ENCODE data around the gene MEI4.

MEI4 gene, protein sequence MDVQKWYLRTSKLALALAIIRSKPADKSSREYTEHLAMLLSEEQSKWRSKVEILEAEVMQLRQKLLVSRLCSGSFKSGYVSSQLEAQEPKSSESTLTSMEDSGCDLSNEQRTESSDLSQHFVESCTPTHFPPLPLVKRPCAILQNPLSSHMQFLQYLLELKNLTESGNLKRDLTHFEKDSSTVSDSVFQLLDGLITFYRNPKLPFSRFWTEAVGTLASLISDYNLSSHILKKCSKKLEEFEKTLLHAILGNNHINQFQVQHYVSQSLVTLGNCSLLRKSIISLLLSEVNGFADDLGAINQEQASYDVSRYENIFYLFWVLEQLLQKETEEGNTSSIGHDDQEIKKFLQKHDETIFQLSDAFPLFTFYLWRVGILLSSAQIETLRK

DNA sequence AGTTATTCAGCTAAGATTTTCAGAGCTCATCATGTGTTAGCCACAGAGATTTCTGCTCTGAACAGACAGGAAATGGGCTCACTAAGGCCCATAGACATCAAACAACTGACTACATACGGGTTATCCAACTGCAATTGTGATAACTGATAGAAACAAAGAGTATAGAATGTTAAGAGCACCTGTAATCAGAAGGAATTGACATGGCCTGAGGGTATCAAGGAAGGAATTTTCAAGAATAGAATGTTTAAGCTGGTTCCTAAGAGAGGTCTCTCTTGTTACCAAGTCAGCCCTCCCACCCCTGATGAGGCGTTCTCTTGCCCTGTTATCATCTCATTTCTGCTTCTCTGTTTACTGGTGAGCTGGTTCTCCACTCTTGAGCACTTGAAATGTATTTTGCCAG lies at the start of gene MEI4:
Gene MEI4 (plus strand): TSS at position 301 of the 400 bp plus-strand sequence. CDS start 37,633 bp downstream, outside the sequence.
- H3K27me3 ChIP-seq (ENCODE audit: control insufficient read depth, insufficient read depth, low read length) = no peaks in the 10 kb centered on the region
- H3K36me3 ChIP-seq (ENCODE audit: control insufficient read depth, low read depth, low read length) = no peaks in the 10 kb centered on the region
- H3K4me1 ChIP-seq (ENCODE audit: control insufficient read depth, low read depth, low read length) = no peaks in the 10 kb centered on the region
- no peaks in the 10 kb centered on the region for H3K9me3 ChIP-seq (ENCODE audit: control insufficient read depth, low read depth, low read length)
- no peak within 1 kb of the TSS for H3K27ac ChIP-seq (ENCODE audit: low read length)
- no peak within 1 kb of the TSS for H3K9ac ChIP-seq (ENCODE audit: low read length)
- no peak within 1 kb of the TSS for H3K4me3 ChIP-seq (ENCODE audit: low read length)

DNA sequence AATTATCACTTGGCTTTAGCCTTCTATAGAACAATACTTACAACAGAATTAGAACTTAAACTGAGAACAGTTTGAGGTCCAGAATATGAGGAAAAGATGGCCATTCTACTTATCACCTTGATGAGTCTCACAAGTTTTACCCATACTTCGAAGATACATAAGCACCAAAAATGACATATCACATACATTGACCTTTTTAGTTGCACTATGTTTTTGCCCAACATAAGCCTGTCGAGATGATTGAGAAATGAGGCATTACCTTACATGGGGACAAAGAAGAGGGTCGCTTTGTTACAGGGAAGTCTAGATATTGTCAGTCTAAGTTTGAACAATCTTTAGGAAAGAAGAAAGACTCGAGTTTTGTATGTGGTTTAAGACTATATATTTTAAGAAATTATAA lies 48.4 kb upstream of the MEI4 start:
- H3K4me3 ChIP-seq (ENCODE audit: low read length) = no peak overlapping the region
- H3K36me3 ChIP-seq (ENCODE audit: control insufficient read depth, low read depth, low read length) = no peaks in the 10 kb centered on the region
- H3K9ac ChIP-seq (ENCODE audit: low read length) = no peak overlapping the region
- no peaks in the 10 kb centered on the region for H3K4me1 ChIP-seq (ENCODE audit: control insufficient read depth, low read depth, low read length)
- no peak overlapping the region for H3K27ac ChIP-seq (ENCODE audit: low read length)
- H3K27me3 ChIP-seq (ENCODE audit: control insufficient read depth, insufficient read depth, low read length) = no peaks in the 10 kb centered on the region
- no peaks in the 10 kb centered on the region for H3K9me3 ChIP-seq (ENCODE audit: control insufficient read depth, low read depth, low read length)

DNA sequence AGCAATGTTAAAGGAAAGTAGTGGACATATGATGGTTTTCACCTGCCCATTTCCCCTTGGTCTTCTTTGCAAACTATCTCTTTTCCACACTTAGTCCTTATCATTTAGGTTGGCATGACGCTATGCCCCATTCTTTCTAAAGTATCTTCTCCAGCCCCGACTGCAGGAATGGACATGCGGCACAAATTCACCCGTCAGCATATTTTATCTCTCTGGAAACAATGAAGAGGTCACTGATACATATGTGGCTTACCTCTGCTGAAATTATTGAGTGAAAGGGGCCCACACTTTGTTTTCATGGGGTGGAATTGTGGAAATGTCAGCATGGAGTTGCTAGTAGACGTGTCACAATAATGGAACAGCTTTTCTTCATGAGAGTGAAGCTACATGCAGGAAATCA lies 45.8 kb upstream of the MEI4 start:
- no peaks in the 10 kb centered on the region for H3K9me3 ChIP-seq (ENCODE audit: control insufficient read depth, low read depth, low read length)
- H3K36me3 ChIP-seq (ENCODE audit: control insufficient read depth, low read depth, low read length) = no peaks in the 10 kb centered on the region
- H3K4me3 ChIP-seq (ENCODE audit: low read length) = no peak overlapping the region
- H3K4me1 ChIP-seq (ENCODE audit: control insufficient read depth, low read depth, low read length) = no peaks in the 10 kb centered on the region
- no peaks in the 10 kb centered on the region for H3K27me3 ChIP-seq (ENCODE audit: control insufficient read depth, insufficient read depth, low read length)
- no peak overlapping the region for H3K27ac ChIP-seq (ENCODE audit: low read length)
- no peak overlapping the region for H3K9ac ChIP-seq (ENCODE audit: low read length)

DNA sequence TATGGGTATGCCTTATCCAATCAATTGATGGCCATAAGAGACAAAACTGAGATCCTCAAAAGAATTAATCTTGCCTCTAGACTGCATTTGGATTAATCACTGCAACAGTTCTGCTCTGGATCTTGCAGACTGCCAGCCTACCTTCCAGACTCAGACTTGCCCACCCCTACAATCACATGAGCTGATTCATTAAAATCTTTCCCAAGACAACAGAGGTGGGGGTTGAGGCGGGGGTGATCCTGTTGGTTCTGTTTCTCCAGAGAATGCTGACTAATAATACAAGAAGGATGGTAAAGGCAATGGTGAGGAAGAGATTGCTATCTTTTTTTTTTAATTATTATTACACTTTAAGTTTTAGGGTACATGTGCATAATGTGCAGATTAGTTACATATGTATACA lies 43.7 kb upstream of the MEI4 start:
- H3K4me3 ChIP-seq (ENCODE audit: low read length) = no peak overlapping the region
- no peak overlapping the region for H3K27ac ChIP-seq (ENCODE audit: low read length)
- no peaks in the 10 kb centered on the region for H3K36me3 ChIP-seq (ENCODE audit: control insufficient read depth, low read depth, low read length)
- H3K4me1 ChIP-seq (ENCODE audit: control insufficient read depth, low read depth, low read length) = no peaks in the 10 kb centered on the region
- no peaks in the 10 kb centered on the region for H3K9me3 ChIP-seq (ENCODE audit: control insufficient read depth, low read depth, low read length)
- no peak overlapping the region for H3K9ac ChIP-seq (ENCODE audit: low read length)
- H3K27me3 ChIP-seq (ENCODE audit: control insufficient read depth, insufficient read depth, low read length) = no peaks in the 10 kb centered on the region

DNA sequence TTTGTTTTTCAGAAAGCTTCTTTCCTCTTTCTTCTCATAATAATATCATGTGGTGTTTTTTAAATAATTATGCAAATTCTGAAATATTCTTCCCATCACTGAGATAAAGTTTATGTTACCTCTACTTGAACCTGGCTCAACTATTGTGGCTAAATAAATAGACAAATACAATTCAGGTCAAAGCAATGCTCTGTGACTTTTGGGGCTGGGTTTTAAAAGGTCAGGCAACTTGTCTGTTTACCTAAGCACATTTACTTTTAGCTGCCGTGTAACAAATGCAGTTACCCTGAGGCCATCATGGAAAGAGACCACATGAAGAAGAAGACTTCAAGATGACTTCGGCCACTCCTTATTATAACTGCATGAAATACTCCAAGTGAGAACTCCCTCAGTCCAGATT lies 33.7 kb upstream of the MEI4 start:
- Histone ChIP-seq H3K27ac (ENCODE audit: low read length) (no peak overlapping the region), H3K4me3 (ENCODE audit: low read length) (no peak overlapping the region), H3K4me1 (ENCODE audit: control insufficient read depth, low read depth, low read length) (no peaks in the 10 kb centered on the region), H3K9ac (ENCODE audit: low read length) (no peak overlapping the region), H3K36me3 (ENCODE audit: control insufficient read depth, low read depth, low read length) (no peaks in the 10 kb centered on the region), H3K9me3 (ENCODE audit: control insufficient read depth, low read depth, low read length) (no peaks in the 10 kb centered on the region), H3K27me3 (ENCODE audit: control insufficient read depth, insufficient read depth, low read length) (no peaks in the 10 kb centered on the region)

DNA sequence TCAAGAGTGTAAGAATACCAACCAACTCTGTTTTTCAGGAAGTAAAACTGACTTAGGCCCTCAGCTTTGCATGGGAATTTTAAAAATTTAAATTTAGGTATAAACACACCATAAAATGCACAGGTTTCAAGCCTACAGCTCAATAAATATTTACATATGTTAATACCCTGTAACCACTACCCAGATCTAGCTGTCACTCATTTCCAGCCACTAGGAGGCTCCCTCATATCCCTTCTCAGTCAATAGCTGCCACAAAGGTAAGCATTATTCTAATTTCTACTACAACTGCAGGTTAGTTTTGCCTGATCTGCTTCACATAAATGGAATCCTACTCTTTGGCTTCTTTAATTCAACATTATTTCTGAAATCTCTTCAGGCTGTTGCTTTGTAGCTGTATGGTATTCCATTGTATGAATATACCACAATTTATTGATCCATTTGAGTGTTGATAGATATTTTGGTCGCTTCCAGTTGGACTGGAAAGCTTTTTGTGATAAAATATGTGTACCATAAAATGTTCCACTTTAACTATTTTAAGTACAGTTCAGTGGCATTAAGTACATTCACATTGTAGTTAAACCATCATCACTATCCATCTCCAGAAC lies 32.5 kb upstream of the MEI4 start:
- Histone ChIP-seq H3K36me3 (ENCODE audit: control insufficient read depth, low read depth, low read length) (no peaks in the 10 kb centered on the region), H3K4me1 (ENCODE audit: control insufficient read depth, low read depth, low read length) (no peaks in the 10 kb centered on the region), H3K27ac (ENCODE audit: low read length) (no peak overlapping the region), H3K27me3 (ENCODE audit: control insufficient read depth, insufficient read depth, low read length) (no peaks in the 10 kb centered on the region), H3K9ac (ENCODE audit: low read length) (no peak overlapping the region), H3K4me3 (ENCODE audit: low read length) (no peak overlapping the region), H3K9me3 (ENCODE audit: control insufficient read depth, low read depth, low read length) (no peaks in the 10 kb centered on the region)

DNA sequence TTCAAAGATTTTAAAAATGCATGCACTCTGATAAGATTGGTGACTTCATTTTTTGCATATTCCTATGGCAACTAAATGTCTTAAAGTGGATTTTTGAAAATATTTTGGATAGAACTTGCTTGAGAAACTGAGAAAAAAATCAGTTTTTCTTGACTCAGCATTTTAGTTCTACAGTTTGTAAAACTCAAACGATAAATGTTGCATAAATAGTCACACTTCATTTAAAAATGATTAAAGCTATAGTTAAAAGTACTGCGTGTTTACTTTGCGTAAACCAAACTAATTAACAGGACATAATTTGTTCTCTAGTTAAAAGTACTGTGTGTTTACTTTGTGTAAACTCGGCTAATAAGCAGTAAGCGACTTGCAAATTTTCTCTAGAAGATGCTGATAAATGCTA lies 28.3 kb upstream of the MEI4 start:
- Histone ChIP-seq H3K27ac (ENCODE audit: low read length) (no peak overlapping the region), H3K4me3 (ENCODE audit: low read length) (no peak overlapping the region), H3K4me1 (ENCODE audit: control insufficient read depth, low read depth, low read length) (no peaks in the 10 kb centered on the region), H3K9me3 (ENCODE audit: control insufficient read depth, low read depth, low read length) (no peaks in the 10 kb centered on the region), H3K27me3 (ENCODE audit: control insufficient read depth, insufficient read depth, low read length) (no peaks in the 10 kb centered on the region), H3K36me3 (ENCODE audit: control insufficient read depth, low read depth, low read length) (no peaks in the 10 kb centered on the region), H3K9ac (ENCODE audit: low read length) (no peak overlapping the region)

DNA sequence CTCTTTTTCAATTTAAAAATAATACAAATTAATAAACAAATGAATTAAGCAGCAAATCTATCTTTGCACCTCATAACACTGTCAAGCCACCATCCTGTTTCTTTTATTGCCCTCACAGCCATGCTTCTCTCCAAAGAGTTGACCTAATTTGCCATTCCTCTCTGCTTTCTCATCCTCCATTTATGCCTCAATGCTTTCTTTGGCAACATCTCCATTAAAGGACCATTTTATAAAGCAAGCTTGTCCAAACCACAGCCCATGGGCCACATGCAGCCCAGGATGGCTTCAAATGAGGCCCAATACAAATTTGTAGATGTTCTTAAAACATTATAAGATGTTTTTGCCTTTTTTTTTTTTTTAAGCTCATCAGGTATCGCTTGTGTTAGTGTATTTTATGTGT lies 26.4 kb upstream of the MEI4 start:
- no peak overlapping the region for H3K9ac ChIP-seq (ENCODE audit: low read length)
- no peak overlapping the region for H3K4me3 ChIP-seq (ENCODE audit: low read length)
- no peaks in the 10 kb centered on the region for H3K27me3 ChIP-seq (ENCODE audit: control insufficient read depth, insufficient read depth, low read length)

DNA sequence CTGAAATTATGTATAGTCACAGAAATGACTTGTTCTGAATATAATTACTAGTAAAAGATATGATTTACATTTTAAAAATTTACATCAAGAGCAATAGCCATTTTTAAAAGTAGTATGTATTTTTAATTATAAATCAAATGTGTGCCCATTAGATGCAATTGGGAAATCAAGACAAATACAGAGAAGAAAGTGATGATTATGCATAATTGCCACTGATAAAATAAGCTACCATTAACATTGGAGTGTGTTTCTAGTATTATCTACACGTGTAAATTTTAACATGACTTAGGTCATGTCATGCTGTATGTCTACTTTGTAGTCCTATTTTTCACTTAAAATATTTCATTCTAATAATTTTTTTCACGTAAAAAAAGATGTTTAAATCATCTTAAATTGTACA lies 22.8 kb upstream of the MEI4 start:
- no peaks in the 10 kb centered on the region for H3K9me3 ChIP-seq (ENCODE audit: control insufficient read depth, low read depth, low read length)

More for the DNA sequence above, 26.4 kb upstream of the MEI4 start:
- no peaks in the 10 kb centered on the region for H3K9me3 ChIP-seq (ENCODE audit: control insufficient read depth, low read depth, low read length)
- H3K27ac ChIP-seq (ENCODE audit: low read length) = no peak overlapping the region
- no peaks in the 10 kb centered on the region for H3K4me1 ChIP-seq (ENCODE audit: control insufficient read depth, low read depth, low read length)
- no peaks in the 10 kb centered on the region for H3K36me3 ChIP-seq (ENCODE audit: control insufficient read depth, low read depth, low read length)

DNA sequence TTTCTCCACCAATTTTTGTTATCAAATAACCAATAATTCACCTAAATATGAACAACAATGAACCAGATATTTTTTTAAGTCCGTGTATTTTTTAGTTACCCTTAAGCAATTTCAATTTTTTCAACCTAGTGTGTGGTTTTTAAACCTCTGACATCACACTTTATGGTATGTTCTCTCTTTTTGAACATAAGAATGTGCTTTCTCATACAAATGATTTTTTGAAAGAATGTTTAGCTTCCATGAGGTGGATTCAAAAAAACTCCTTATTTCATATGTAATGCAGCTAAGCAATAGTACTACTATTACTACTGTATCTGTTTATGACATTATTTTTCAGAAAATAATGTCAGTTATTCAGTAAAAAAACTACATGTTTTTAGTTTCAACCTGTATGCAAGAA lies 19.4 kb upstream of the MEI4 start:
- Histone ChIP-seq H3K4me3 (ENCODE audit: low read length) (no peak overlapping the region), H3K27ac (ENCODE audit: low read length) (no peak overlapping the region), H3K9me3 (ENCODE audit: control insufficient read depth, low read depth, low read length) (no peaks in the 10 kb centered on the region), H3K27me3 (ENCODE audit: control insufficient read depth, insufficient read depth, low read length) (no peaks in the 10 kb centered on the region), H3K36me3 (ENCODE audit: control insufficient read depth, low read depth, low read length) (no peaks in the 10 kb centered on the region), H3K4me1 (ENCODE audit: control insufficient read depth, low read depth, low read length) (no peaks in the 10 kb centered on the region), H3K9ac (ENCODE audit: low read length) (no peak overlapping the region)

More for the DNA sequence above, 22.8 kb upstream of the MEI4 start:
- Histone ChIP-seq H3K4me3 (ENCODE audit: low read length) (no peak overlapping the region), H3K4me1 (ENCODE audit: control insufficient read depth, low read depth, low read length) (no peaks in the 10 kb centered on the region), H3K36me3 (ENCODE audit: control insufficient read depth, low read depth, low read length) (no peaks in the 10 kb centered on the region), H3K9ac (ENCODE audit: low read length) (no peak overlapping the region), H3K27me3 (ENCODE audit: control insufficient read depth, insufficient read depth, low read length) (no peaks in the 10 kb centered on the region), H3K27ac (ENCODE audit: low read length) (no peak overlapping the region)

DNA sequence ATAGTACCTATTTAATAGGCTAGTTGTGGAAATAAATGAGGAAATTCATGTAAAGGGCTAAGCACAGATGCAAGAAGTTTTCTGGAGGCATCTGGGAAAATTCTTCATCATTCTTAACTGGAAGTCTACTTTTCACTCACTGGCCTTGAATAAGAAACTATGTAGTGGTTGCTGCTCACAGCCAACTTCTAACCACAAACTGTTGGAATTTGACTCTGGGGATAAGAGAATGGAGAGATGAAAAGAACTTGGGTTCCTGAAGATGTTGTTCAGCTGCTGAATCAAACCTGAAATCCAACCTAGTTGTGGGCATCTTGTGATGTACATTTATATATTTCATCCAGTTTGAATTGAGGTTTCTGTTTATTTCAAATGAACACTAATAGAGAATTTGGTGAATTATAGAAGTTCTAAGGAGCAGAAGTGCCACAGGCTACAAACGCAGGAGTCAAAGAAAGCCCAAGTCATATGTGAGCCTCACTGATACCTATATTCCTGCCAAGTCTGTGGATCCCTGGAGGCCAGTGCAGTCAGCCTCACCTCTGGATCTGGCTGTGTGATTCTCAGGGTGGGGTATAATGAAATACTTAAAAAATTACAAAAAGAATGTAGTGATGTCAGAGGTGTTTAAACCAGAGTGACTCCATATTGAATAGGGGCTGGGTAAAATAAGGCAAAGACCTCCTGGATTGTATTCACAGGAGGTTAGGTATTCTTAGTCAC lies 18.7 kb upstream of the MEI4 start:
- Histone ChIP-seq H3K27ac (ENCODE audit: low read length) (no peak overlapping the region), H3K9me3 (ENCODE audit: control insufficient read depth, low read depth, low read length) (no peaks in the 10 kb centered on the region), H3K36me3 (ENCODE audit: control insufficient read depth, low read depth, low read length) (no peaks in the 10 kb centered on the region), H3K4me3 (ENCODE audit: low read length) (no peak overlapping the region), H3K27me3 (ENCODE audit: control insufficient read depth, insufficient read depth, low read length) (no peaks in the 10 kb centered on the region), H3K9ac (ENCODE audit: low read length) (no peak overlapping the region), H3K4me1 (ENCODE audit: control insufficient read depth, low read depth, low read length) (no peaks in the 10 kb centered on the region)
